Thoracic aorta (tissue), 2 donors: Measurements from ENCODE around the gene SFTPD. TPM values are rescaled to one million over a fixed set of nuclear protein-coding genes. Genes with fewer than 3 reads are reported as not detected.

Source experiments
- ATAC-seq: fragments of 150-250 bp; one replicate; pipeline ENCODE4 v1.8.0; 2017; ENCODE audit warnings: low read depth; ENCODE audit not compliant: insufficient number of reproducible peaks, low FRiP score
- DNase-seq: peaks from one replicate; pipeline ENCODE4 v3.0.0-alpha.2; 2020; ENCODE audit warnings: low spot score
- H3K27ac ChIP-seq, 2 donors: fragments of 200-600 bp; sonication (generic); 1 replicate in 1 of 2; 2 replicates in 1 of 2; pipeline ENCODE4 v1.5.1; 2016; ENCODE audit warnings: mild to moderate bottlenecking in 2 of 2, moderate library complexity in 2 of 2
- H3K27me3 ChIP-seq: fragments of 200-600 bp; sonication (generic); replicated peaks from 2 replicates; pipeline ENCODE4 v1.6.0; 2016; ENCODE audit warnings: mild to moderate bottlenecking; ENCODE audit not compliant: insufficient read depth
- H3K36me3 ChIP-seq: fragments of 200-600 bp; sonication (generic); one replicate; pipeline ENCODE4 v1.5.1; 2016
- H3K4me1 ChIP-seq, 2 donors: fragments of 200-600 bp; sonication (generic); 1 replicate in 1 of 2; 2 replicates in 1 of 2; pipeline versions ENCODE4 v1.5.1 to v1.6.0; 2016; ENCODE audit warnings: low read depth in 2 of 2, mild to moderate bottlenecking in 1 of 2; ENCODE audit not compliant: control insufficient read depth in 1 of 2
- H3K4me3 ChIP-seq: fragments of 200-600 bp; sonication (generic); 2 replicates; pipeline ENCODE4 v1.5.1; 2016; ENCODE audit warnings: mild to moderate bottlenecking
- H3K9me3 ChIP-seq: fragments of 200-600 bp; sonication (generic); 2 replicates; pipeline ENCODE4 v1.5.1; 2016
- CTCF ChIP-seq: fragments of 200-600 bp; sonication (generic); IDR thresholded peaks from one replicate; pipeline ENCODE4 v1.5.1; 2019; ENCODE audit warnings: antibody characterized with exemption
- total RNA-seq, 2 donors: library from RNA; depleted of rRNA; stranded (reverse); fragments of >200 nt; gene quantifications; one replicate each; pipeline versions ENCODE4 v1.1.0 to v1.2.3, GENCODE V29; 2016

The SFTPD gene
- total RNA-seq, 2 donors from 2014 or later: 2.6 TPM; not detected in 1

DNA sequence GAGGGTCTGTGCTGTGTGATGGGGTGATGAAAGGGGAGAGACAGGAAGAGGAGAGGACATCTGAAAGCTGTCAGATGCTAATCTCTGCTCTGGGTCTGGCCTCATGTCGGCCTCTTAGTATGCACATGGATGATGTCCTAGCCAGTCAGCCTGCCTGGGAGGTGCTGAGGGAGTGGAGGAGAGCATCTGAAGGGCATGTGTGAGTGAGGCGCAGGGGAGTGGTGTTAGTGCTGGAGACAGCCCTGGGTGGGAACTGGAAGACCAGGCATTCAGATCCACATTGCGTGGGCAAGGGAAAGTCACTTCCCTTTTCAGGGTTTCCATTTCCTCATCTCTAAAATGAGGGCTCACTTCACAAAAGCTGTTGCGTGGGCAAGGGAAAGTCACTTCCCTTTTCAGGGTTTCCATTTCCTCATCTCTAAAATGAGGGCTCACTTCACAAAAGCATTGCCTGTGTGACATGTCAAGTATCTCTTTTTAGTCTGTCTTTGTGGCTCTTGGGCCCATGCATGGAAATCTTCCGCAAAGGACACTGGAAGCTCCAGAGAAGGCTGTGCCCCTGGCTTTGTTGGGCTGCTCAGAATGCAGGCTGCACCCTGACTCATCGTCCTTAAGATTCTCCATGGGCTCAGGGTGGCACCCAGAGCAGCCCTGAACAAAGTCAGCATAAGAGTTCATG is 10.0 kb downstream of the SFTPD start:
- Histone ChIP-seq H3K4me3 (no peak overlapping the region), H3K9me3 (no peaks in the 10 kb centered on the region), H3K27ac (no peak overlapping the region), H3K4me1 (no peaks in the 10 kb centered on the region), H3K36me3 (peaks cover 2% of the 10 kb centered on the region), H3K27me3 (no peaks in the 10 kb centered on the region)
- DNase-seq (no peak), ATAC-seq (no peak)
- no peak for TF ChIP-seq CTCF

DNA sequence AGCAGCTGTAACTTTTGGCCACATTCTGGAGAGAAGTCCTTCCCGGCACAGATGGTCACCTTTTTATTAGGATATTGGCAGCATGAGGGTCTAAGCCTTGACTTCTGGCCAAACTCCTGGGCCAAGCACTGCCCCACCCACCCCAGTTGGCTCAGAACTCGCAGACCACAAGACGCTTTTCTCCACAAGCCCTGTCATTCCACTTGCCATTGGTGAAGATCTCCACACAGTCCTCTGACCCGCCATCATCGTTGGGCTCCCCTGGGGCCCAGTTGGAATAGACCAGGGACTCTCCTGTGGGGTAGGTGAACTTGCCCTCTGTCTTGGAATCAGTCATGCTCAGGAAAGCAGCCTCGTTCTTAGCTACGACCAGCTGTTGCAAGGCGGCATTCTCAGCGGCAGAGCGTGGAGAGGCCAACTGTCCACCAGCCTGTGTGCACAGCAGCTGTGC is 11.2 kb downstream of the SFTPD start:
- H3K4me3 ChIP-seq: no peak overlapping the region
- H3K36me3 ChIP-seq: peaks cover 2% of the 10 kb centered on the region
- no peak for TF ChIP-seq CTCF
- H3K27ac ChIP-seq: no peak overlapping the region
- DNase-seq (no peak), ATAC-seq (no peak)
- no peaks in the 10 kb centered on the region for H3K27me3 ChIP-seq
- no peaks in the 10 kb centered on the region for H3K4me1 ChIP-seq
- H3K9me3 ChIP-seq: no peaks in the 10 kb centered on the region

- Histone ChIP-seq H3K4me3 (no peak overlapping the region), H3K36me3 (peaks cover 2% of the 10 kb centered on the region), H3K27ac (no peak overlapping the region), H3K27me3 (no peaks in the 10 kb centered on the region), H3K4me1 (no peaks in the 10 kb centered on the region), H3K9me3 (no peaks in the 10 kb centered on the region)
- TF ChIP-seq CTCF: no peak
- no peak for DNase-seq
- ATAC-seq: no peak
Observed at GRCh38 chr10:79936625-79937615, 12.0 kb downstream of the SFTPD start.

GRCh38 chr10:79933961-79934360 is 14.9 kb downstream of the SFTPD start:
- no peak overlapping the region for H3K27ac ChIP-seq
- ATAC-seq (no peak), DNase-seq (no peak)
- TF ChIP-seq CTCF: no peak
- H3K27me3 ChIP-seq: no peaks in the 10 kb centered on the region
- no peaks in the 10 kb centered on the region for H3K9me3 ChIP-seq
- H3K36me3 ChIP-seq: peaks cover 2% of the 10 kb centered on the region
- H3K4me1 ChIP-seq: no peaks in the 10 kb centered on the region
- H3K4me3 ChIP-seq: no peak overlapping the region

- no peak for DNase-seq
- H3K27me3 ChIP-seq: no peaks in the 10 kb centered on the region
- TF ChIP-seq CTCF: no peak
- H3K27ac ChIP-seq: no peak overlapping the region
- peaks cover 2% of the 10 kb centered on the region for H3K36me3 ChIP-seq
- ATAC-seq: no peak
- H3K4me3 ChIP-seq: no peak overlapping the region
- H3K4me1 ChIP-seq: no peaks in the 10 kb centered on the region
- no peaks in the 10 kb centered on the region for H3K9me3 ChIP-seq
Observed at GRCh38 chr10:79932841-79933379, 16.0 kb downstream of the SFTPD start.
